ENCODE data around the gene PTPN20. TPM values are rescaled to one million over a fixed set of nuclear protein-coding genes. Genes with fewer than 3 reads are reported as not detected.
"Not testable (repeated sequence)": the region's sequence is repeated elsewhere in the genome, so short reads cannot be mapped to it uniquely, and the experiment has no call there.

The PTPN20 gene
- total RNA-seq, 4 donors from 2014 or later: 1.7 to 10.9 (median 7.7) TPM

DNA sequence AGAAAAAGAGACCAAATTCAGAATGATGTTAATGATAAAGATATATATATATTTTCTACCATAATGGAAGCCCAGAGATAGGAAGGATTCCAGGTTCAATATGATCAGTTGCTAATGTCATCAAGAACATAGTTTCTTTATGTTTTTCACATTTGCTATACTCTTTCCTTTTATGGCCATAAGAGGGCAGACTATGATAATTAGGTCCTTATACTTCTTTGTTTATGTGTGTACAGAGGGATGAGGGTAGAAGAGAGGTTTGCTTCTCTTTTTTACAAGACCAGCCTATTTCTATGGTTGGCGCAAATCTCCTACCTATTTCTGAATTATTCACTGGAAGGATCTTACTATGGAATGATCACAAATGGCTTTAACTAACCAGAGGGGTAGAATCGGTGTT, 52.1 kb downstream of the PTPN20 start:
- intact Hi-C loops (cut with DNase I); H3K36me3 ChIP-seq; H3K4me1 ChIP-seq; H3K27me3 ChIP-seq; H3K4me3 ChIP-seq (replicated peaks in 1 of 3); DNase-seq; H3K27ac ChIP-seq; H3K9me3 ChIP-seq: not testable (repeated sequence)
- 50 to 79% methylated on average over 2 of the region's 2 CpGs for WGBS, 2 donors

DNA sequence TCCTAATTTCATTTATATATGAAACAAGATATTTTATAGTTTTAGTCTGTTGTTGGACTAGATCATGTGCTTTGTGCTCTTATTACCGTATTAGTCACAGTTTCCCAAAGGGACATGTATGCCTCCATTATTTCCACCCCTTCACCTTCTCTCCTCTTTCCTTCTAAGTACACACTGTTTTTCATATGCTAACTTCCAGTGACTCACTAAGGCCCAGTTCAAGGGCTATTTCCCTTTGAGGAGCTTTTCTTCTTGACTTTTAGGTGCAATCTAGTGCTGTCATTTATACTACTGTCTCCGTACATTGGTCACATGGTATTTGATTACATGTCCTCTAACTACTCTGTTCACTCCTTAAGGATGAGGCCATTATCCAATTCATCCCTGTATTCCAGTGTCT, 55.8 kb downstream of the PTPN20 start:
- H3K27me3 ChIP-seq; H3K36me3 ChIP-seq; H3K4me3 ChIP-seq (replicated peaks in 1 of 3); DNase-seq; intact Hi-C loops (cut with DNase I); H3K9me3 ChIP-seq; H3K27ac ChIP-seq; H3K4me1 ChIP-seq: not testable (repeated sequence)
- WGBS, 2 donors: 80% methylated on average over 1 of the region's 2 CpGs; no CpG with 5 or more reads in 1 of the 2 donors

DNA sequence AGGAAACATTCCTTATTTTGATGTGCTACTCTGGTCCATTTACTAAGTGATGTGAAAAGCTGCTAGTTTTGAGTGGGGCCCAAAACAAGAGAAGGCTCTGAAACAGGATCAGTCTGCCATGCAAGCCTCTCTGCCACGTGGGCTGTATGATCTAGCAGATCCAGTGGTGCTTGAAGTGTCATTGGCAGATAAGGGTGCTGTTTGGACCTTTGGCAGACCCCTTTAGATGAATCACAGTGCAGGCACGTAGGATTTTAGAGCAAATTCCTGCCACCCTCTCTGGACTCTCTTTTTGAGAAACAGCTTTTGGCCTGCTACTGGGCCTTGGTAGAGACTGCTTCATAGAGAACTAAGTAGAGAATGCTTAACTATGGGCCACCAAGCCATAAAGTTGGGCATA, 69.0 kb downstream of the PTPN20 start:
- H3K27ac ChIP-seq; H3K4me1 ChIP-seq; intact Hi-C loops (cut with DNase I); H3K9me3 ChIP-seq; H3K36me3 ChIP-seq; H3K27me3 ChIP-seq; DNase-seq; H3K4me3 ChIP-seq (replicated peaks in 1 of 3): not testable (repeated sequence)
- WGBS, 2 donors: no CpG with 5 or more reads among the region's 2 CpGs

DNA sequence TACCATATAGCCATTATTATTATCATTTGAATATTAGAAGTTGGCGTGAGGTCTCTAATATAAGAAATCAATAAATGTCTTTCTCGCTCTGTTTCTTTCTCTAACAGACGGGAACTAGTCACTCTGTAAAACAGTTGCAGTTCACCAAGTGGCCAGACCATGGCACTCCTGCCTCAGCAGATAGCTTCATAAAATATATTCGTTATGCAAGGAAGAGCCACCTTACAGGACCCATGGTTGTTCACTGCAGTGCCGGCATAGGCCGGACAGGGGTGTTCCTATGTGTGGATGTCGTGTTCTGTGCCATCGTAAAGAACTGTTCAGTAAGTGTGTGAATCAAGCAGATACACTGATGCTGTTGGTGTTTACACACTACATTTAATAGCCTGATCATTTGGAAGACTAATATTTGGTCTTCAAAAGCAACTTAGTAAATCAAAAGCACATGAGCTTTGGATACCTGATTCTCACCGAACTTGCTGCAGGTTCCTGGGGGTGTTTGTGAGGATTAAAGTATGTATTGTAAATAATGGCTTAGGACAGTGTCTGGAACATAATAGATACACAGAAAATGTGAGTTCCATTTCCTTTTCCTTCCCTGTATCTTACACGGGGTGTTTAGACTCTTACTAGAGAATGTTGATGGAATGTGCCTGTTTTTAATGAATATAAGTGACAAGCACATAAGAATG, 76.2 kb downstream of the PTPN20 start:
- H3K36me3 ChIP-seq; H3K27me3 ChIP-seq; H3K4me1 ChIP-seq; H3K27ac ChIP-seq; intact Hi-C loops (cut with DNase I); H3K4me3 ChIP-seq (replicated peaks in 1 of 3); H3K9me3 ChIP-seq; DNase-seq: not testable (repeated sequence)
- no CpG with 5 or more reads among the region's 10 CpGs for WGBS, 2 donors

DNA sequence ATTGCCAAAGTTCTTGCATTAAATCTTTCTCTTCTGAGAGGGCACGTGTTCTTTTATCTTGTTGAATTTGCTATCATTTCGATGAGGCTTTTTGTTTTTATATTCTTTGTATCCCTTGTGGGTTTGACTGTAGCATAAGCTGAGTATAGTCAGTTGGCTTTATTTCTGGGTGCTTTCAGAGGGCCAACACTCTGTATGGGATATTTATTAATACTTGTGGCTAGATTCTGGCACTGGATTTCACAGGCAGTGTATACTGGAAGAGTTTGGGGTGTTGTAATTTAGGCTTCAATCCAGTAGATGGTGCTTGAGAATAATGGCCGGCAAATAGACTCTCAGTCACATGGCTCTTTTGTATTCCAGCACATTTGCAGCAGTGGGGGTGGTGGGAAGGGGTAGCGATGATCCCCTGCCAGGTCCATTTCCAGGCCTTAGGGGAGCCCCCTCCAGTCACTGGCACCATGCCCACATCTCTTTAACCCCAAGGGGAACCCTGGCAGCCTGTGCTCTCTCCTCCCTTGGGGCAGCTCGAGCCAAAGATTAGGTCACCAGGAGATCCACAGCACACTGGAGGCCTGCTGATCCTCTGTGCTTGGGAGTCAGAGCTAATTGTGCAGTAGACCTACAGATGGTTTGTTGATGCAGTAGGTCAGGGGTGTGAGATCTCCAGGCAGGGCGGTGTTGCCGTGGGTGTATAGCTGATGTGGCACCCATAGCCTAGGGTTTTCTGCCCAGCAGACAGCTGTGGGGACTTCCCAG, 81.8 kb downstream of the PTPN20 start:
- H3K9me3 ChIP-seq: no peaks in the 10 kb centered on the region
- TF ChIP-seq POLR2A (IDR thresholded peaks at IDR 0.05): no peak
- TF ChIP-seq, protein P1, sequence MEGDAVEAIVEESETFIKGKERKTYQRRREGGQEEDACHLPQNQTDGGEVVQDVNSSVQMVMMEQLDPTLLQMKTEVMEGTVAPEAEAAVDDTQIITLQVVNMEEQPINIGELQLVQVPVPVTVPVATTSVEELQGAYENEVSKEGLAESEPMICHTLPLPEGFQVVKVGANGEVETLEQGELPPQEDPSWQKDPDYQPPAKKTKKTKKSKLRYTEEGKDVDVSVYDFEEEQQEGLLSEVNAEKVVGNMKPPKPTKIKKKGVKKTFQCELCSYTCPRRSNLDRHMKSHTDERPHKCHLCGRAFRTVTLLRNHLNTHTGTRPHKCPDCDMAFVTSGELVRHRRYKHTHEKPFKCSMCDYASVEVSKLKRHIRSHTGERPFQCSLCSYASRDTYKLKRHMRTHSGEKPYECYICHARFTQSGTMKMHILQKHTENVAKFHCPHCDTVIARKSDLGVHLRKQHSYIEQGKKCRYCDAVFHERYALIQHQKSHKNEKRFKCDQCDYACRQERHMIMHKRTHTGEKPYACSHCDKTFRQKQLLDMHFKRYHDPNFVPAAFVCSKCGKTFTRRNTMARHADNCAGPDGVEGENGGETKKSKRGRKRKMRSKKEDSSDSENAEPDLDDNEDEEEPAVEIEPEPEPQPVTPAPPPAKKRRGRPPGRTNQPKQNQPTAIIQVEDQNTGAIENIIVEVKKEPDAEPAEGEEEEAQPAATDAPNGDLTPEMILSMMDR (IDR thresholded peaks at IDR 0.05): peak in 2 of 6 experiments; percentile 12 to 29
- intact Hi-C loops (cut with DNase I): no loop called here
- WGBS, 2 donors: 56 to 61% methylated on average over 6 to 7 of the region's 7 CpGs
- no peak overlapping the region for H3K4me3 ChIP-seq (replicated peaks in 1 of 3)
- no peaks in the 10 kb centered on the region for H3K36me3 ChIP-seq
- H3K4me1 ChIP-seq: peaks cover 0 to 4% of the 10 kb centered on the region in 2 donors
- no peak for DNase-seq
- peak overlapping the region in 2 of 3 donors; percentile 1 to 36 for H3K27ac ChIP-seq
- no peaks in the 10 kb centered on the region for H3K27me3 ChIP-seq

DNA sequence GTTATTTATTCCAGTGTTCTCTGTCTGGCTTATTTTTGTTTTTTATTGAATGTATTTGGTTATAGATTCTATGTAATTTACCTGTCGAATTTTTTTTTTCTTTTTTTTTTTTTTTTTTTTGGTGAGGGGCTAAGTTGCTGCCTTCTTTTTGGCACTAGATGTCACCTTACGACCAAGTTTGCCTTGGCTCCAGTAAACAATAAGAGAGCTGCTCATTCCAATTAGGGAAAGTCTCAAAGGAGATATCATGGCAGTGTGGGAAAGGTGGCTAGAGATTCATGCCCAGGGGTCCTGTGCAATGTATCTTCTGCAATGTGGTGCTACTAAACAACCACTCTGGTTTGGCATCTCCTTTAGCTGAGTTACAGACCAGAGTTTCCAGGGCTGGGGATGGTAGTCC, 84.0 kb downstream of the PTPN20 start:
- H3K4me3 ChIP-seq (replicated peaks in 1 of 3): no peak overlapping the region
- intact Hi-C loops (cut with DNase I): no loop called here
- H3K4me1 ChIP-seq: peaks cover 0 to 4% of the 10 kb centered on the region in 2 donors
- no peaks in the 10 kb centered on the region for H3K9me3 ChIP-seq
- no peaks in the 10 kb centered on the region for H3K27me3 ChIP-seq
- no peak overlapping the region for H3K27ac ChIP-seq
- H3K36me3 ChIP-seq: no peaks in the 10 kb centered on the region
- no peak for DNase-seq
- 60 to 79% methylated on average over 2 of the region's 2 CpGs for WGBS, 2 donors
- TF ChIP-seq POLR2A (IDR thresholded peaks at IDR 0.05): no peak
- TF ChIP-seq, protein P1 (IDR thresholded peaks at IDR 0.05): no peak

DNA sequence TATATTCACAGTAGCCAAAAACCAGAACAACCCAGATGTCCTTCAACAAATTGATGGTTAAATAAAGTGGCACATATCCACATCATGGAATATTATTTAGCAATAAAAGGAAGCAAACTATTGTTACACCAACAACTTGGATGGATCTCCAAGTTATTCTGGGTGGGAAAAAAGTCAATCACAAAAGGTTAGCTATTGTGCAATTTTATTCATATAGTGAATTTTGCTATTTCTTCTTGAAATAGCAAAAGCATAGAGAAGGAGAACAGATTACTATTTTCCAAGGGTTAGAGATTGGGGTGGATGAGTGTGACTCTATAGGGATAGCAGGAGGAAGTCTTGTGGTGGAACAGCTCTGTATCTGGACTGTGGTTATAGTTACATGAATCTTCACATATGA, 87.0 kb downstream of the PTPN20 start:
- TF ChIP-seq, protein P1 (IDR thresholded peaks at IDR 0.05): no peak
- no peak for TF ChIP-seq POLR2A (IDR thresholded peaks at IDR 0.05)
- intact Hi-C loops (cut with DNase I): no loop called here
- DNase-seq: no peak
- no peak overlapping the region for H3K27ac ChIP-seq
- H3K9me3 ChIP-seq: no peaks in the 10 kb centered on the region
- H3K4me1 ChIP-seq: peaks cover 0 to 2% of the 10 kb centered on the region in 2 donors
- H3K27me3 ChIP-seq: no peaks in the 10 kb centered on the region
- no peaks in the 10 kb centered on the region for H3K36me3 ChIP-seq
- H3K4me3 ChIP-seq (replicated peaks in 1 of 3): no peak overlapping the region
